Hematopoietic multipotent progenitor cell treated with erythropoietin and hydrocortisone succinate and interleukin-3 and kit ligand, for 8 days (in vitro differentiated cells): ENCODE results near the gene TEKT2.

ENCODE experiments used
- DNase-seq: peaks from one replicate; pipeline ENCODE4 v3.0.0-alpha.2; 2015

TEKT2 gene

DNA sequence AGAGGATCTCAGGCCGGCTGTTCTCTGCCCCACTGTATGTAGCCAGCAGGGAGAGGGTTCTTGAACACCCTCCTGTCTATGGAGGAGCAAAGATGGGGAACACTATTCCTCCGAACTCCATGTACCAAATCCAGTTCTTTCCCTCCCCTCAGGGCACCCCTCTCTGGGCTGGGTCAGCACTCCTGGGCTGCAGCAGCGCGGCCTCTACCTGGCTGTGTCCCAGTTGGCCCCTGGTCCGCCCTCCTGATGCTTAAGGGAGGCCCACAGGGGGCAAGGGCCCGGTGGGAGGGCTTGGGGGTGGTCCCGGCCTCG, 4.3 kb downstream of the TEKT2 start:
- no peak for DNase-seq

DNA sequence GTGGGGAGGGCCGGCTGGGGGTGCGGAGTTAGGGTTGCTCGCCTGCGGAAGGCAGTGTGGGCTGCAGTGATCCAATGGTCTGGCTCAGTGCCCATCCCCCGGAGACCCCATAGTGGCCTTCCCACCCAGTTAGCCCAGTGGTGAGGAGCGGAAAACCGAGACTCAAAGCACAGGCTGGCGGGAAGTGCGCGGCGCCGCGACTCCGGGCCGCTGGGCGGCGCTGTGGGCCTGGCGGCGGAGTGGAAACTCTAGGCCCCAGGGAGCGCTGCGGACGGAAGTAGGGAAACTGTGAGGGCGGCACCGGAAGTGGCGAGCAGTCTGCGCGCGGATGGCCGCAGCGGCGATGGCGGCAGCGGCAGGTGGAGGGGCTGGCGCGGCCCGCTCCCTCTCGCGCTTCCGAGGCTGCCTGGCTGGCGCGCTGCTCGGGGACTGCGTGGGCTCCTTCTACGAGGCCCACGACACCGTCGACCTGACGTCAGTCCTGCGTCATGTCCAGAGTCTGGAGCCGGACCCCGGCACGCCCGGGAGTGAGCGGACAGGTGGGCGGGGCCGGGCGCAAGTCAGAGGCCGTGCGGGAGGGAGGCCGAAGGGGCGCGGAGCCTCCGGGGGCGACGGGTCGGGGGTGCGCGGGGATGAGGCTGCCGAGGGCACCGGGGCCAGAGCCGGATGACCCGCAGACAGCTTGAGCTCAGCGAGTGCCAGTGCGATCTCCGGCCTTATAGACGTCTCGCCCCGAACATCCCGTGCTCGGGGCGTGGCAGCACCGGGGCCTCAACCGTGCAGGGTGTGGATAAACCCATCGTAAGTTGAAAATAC, 4.9 kb downstream of the TEKT2 start, which contains the start of gene ADPRS:
Gene ADPRS (plus strand): TSS at position 316 of the 816 bp plus-strand sequence. CDS start 13 bp downstream, at position 329.
- DNase-seq: peak; percentile 89

DNA sequence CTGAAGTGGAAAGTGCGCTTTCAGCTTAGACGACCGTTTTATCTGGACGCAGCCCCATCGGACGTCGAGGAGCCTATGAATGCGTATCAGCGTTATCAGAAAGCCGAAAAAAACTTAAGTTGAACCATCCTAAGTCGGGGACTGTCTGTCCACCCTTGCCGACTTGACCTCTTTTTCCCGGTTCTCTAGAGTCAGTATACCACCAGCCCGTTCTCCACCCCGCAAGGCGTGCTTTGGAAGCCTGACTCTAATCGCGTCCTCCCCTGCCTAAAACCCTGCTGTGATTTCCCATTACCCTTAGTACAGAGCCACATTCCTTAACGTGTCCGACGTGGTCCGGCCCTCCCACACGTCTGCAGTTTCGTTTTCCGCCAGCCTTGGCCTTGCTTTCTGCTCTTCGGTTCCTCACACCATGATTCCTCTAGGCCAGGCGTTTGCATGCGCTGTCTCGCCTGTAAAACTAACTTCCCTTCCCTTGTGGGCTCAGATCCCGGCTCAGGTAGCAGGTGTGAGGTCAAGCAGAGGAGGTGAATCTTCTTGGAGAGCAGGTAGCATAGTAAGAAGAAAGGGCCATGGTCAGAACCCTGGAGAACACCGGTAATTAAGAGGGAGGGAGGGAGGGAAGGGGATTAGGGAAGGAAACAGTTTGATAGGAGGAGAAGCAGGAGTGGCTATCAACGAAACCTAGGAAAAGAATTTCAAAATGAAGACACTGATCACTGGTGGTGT, 5.7 kb downstream of the TEKT2 start:
- peak; percentile 10 for DNase-seq

DNA sequence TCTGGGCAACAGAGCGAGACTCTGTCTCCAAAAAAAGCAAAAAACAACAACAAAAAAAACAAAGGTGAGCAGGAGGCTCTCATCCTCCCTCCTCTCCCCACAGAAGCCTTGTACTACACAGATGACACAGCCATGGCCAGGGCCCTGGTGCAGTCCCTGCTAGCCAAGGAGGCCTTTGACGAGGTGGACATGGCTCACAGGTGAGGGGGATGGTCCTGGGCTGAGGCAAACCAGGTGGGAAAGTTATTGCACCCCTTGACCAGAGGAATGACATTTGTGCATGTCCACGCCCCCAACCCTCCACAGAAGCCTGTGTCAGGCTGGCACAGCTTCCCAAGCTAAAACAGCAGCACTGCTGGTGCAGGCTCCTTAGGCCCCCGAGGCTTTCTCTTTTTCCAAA, 7.2 kb downstream of the TEKT2 start:
- no peak for DNase-seq

DNA sequence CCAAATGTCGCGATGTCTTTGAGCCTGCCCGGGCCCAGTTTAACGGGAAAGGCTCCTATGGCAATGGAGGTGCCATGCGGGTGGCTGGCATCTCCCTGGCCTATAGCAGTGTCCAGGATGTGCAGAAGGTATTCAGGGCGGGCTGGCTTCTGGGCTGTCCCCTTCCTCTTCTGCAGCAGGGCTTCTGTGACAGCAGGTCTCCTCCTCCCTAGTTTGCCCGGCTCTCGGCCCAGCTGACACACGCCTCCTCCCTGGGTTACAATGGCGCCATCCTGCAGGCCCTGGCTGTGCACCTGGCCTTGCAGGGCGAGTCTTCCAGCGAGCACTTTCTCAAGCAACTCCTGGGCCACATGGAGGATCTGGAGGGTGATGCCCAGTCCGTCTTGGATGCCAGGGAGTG, 7.8 kb downstream of the TEKT2 start:
- DNase-seq: no peak

DNA sequence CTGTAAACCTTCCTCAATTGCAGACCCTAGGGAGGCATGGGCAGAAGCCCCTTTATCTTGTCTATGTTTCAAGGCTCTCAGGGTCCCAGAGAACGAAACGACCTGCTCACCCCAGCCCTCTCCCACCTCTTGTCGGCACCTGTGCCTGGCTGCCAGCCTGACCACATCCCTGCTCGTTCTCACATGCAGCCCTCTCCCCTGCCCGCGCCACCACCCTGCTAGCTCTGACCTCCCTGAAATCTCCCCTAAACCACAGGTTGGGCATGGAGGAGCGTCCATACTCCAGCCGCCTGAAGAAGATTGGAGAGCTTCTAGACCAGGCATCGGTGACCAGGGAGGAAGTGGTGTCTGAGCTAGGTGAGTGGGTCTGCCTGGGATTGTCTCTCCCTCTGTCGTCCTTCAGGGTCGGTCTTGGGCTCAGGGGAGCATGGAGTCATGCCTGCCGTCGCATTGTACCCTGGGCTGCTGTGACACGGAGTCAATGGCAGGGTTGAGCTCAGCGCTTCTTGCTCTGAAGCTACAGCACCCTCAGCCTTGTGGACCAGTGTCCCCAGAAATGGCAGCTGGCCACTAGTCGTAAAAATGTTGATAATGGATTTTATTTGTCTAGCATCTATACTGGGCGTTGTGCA, 8.4 kb downstream of the TEKT2 start:
- DNase-seq: no peak

DNA sequence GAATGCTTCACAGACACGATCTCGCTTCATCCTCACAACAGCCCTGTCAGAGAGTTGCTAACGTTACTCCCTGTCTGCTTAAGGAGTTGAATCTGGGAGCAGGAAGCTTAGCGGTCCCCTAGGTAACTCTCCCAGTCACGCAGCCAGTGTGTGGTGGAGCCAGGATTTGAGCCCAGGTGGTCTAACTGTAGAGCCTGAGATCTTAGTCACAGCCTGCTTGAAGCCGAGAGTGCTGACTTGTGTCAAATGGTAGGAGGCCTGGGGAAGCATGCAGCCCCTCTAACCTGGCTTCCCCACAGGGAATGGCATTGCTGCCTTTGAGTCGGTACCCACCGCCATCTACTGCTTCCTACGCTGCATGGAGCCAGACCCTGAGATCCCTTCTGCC, 8.9 kb downstream of the TEKT2 start:
- DNase-seq: no peak

DNA sequence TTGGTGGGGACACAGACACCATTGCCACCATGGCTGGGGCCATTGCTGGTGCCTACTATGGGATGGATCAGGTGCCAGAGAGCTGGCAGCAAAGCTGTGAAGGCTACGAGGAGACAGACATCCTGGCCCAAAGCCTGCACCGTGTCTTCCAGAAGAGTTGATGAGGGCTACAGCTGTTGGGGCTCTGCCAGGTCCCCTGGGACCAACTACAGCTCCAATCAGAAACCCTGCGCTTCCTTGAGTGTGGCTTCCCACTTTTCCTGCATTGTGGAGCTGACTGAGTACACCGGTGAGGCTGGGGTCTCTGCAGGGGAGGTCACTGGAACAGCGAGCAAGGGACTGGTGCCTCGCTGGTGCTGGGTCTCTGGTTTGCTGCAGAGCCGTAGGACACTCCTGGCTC, 9.3 kb downstream of the TEKT2 start:
- DNase-seq: no peak

DNA sequence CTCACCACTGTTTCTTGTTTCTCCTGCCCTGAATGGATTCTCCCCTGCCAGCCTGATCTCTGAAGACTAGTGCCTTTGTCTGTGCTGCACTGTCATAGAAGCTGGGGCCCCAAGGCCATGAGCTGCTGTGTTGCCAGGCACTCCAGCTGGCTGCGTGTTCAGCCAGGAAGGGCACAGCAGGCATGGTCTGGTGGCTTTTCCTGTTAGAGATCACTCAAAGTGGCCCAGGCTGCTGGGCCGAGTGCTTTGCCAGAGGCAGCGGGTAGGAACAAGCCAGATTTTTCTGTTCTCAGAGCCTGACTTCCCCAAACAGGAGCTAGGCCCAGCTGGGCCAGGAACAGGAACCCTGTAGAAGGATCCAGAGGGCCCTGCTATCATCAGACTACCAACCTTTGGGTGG, 10.0 kb downstream of the TEKT2 start:
- DNase-seq: no peak

DNA sequence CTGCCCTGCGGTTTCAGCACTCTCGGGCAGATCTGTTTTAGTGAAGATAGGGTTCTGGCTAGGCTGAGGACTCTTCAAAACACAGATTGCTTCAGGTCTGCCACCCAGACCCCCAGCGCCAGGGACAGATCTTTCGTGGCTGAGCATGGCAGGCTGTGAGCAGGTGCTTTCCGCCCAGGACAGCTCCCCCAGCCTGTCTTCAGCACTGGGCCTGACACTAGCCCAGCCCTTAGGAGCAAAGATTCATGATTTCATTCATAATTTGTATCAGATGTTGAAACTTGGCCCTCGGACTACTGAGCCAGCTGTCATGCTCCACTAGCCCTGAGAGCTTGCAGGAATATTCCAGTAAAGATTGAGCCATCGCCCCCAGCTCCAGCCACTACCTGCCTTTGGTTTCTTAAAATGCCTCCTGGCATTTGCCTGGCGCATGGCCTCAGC, 10.7 kb downstream of the TEKT2 start:
- no peak for DNase-seq

DNA sequence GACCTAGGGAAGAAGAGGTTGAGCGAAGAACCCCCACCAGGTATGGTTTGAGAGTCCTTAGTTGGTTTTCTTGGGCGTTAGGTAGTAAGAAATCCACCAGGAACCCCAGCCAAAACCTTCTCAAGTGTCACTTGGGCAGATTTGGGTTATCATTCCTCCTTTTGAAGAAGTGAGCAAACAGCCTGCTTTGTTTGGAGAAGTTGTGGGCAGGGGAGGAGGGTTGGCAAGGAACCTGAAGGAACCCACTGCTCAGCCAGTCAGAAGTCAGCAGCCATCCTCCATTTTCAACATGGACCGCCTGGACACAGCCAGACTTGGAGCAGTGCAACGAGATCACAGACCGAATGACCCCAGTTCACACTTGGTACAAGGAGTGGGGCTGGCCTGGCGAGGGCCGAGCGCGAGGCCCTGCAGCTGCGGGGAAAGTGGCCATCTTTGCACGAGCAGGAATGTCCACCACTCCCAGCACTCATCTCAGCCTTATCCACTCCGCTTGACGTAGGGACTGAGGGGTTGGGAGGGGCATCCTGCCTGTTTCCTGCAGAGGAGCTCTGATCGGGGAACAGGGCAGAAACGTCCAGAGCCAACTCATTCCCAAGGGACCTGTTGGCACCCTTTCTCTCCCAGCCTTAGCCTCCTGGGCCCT, 12.0 kb downstream of the TEKT2 start:
- DNase-seq: no peak

DNA sequence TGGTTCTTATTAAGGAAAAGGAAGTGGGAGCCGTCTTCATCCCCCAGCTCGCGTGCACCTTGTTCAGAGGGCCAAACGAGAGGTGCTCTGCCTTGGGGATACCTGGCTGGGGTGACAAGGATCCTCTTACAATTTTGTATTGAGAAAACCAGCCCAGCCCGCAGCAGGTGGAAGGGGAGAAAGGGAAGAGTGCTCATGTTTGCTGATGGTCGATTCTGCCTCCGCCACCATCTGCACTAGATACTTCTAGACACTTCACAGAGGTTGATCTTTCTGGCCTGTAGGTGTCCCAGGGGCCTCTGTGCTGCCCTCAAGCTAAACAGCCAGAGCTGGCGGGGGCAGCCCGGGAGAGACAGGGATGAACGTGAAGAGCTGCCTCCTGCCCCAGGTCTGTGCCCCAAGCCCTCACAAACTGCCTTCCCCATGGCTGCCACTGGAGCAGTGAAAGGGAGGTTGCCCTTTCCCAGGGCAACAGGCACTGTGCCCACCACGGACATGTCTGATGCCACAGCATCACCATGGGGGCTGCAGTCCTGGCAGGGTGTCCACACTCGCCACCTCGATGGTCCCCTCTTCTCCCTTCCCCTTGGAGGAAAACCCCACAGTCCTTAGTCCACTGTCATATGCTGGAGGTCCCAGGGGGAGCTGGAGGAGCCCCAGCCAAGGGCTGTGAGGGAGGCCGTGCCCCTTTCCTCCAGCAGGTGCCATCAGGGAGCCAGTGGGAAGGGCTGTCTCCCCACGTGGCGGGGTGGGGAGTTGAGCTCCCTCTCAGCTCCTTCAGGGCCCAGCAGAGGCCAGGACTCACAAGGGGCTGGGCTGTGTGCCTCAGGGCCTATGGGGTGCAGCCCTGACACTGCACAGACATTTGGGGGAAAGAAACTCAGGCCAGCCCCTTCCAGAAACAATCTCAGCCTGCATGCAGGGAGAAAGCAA, 12.9 kb downstream of the TEKT2 start:
- peak; percentile 31 for DNase-seq

DNA sequence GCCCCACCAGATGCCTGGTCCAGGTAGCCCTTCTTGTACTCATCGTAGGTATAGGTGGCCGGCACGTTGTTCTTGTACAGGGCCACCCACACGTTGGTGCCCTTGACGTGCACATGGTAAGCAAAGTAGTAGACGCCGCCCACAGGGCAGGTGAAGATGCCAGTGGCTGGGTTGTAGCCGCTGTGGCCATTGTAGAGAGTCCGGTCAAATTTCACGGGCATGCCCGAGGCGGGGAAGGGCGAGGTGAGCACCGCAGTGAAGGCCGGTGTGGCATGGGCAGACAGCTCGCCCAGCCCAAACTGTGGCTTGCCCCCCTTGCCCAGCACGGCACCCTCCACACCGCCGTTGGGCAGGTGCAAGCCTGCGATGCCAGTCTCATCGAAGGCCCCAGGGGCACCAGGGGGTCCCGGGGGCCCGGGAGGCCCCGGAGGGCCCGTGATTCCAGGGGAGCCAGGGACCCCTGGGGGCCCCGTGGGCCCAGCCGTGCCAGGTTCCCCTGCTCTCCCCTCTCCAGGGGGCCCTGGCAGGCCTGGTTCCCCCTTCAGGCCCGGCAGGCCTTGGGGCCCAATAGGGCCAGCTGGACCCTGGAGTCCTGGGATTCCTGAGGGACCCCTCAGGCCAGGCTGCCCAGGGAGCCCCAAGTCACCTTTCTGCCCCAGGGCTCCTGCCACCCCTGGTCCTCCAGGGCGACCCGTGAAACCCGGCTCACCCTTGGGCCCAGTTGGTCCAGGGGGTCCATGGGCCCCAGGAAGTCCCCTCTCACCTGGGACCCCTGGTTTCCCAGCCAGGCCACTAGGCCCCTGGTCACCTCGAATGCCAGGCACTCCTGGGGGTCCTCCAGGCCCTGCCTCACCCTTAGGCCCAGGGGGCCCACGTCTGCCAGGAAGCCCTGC, 14.0 kb downstream of the TEKT2 start:
- DNase-seq: no peak

DNA sequence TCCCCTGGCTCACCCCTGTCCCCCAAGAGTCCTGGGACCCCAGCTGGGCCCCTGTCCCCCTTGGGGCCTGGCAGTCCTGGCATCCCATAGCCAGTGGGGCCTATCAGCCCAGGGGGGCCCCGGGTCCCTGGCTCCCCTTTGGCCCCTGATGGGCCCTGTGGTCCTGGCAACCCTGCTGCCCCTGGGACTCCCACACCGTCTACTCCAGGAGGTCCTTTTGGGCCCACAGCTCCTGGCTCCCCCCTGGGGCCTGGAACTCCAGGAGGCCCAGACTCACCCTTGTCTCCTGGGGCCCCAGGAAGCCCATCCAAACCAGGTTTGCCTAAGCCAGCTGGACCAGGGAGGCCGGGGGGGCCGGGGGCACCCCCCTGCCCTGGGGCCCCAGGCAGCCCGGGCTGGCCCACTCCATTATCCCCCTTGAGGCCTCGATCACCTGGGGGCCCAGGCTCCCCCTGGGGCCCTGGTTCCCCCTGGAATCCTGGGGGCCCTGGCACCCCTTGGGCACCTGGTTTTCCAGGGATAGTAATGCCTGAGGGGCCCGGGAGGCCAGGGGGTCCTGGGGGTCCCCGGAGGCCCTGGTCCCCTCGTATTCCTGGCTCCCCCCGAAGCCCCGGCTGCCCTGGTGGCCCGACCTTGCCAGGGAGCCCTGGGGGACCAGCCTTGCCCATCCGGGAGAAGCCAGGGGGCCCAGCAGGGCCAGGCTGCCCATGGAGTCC, 14.9 kb downstream of the TEKT2 start:
- DNase-seq: no peak

DNA sequence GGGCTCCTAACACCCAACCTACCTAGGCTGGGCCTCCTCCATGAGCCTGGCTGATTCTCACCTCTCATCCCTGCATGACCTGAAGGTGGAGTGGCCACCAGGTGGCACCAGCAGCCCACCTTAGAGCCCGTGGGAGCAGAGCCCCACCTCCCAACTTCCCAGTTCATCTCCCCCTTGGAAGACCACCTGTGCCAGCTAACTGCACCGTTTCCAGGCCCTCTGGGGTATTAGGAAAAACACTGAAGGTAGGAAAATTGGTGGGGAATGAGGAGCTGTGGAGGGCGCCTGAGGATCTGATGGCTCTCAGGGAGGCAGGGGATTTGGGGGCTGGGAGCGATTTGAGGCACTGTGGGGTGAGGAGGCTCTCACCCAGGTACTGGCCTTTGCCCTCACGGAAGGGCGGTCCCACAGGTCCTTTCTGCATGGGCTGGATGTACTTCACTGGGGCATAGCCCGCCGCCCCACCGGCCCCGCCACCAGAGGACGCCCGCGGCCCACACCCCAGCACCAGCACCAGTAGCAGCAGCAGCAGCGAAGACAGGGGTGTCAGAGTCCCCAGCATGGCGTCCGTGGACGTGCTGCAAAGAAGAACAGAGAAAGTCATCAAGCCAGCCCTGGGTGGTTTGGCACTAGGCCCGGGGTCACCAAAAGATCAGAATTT, 15.9 kb downstream of the TEKT2 start:
- DNase-seq: peak; percentile 71

DNA sequence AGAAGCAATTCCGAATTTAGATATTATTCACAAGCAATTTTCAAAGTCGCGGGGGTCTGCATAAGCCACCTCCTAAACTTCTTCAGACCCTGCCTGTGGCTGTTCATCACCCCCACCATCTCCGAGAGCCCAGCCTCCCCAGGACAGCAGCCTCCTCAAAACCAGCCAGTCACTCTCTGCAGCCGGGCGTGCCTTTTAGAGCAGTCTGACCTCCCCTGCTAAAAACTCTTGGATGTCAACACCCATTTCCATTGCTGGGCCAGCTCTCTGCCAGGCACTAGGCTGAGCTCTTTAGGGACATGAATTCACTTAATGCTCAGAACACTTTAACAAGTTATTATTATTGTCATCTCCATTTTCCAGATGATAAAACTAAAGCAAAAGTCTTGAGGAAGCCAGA, 16.5 kb downstream of the TEKT2 start:
- peak; percentile 24 for DNase-seq

DNA sequence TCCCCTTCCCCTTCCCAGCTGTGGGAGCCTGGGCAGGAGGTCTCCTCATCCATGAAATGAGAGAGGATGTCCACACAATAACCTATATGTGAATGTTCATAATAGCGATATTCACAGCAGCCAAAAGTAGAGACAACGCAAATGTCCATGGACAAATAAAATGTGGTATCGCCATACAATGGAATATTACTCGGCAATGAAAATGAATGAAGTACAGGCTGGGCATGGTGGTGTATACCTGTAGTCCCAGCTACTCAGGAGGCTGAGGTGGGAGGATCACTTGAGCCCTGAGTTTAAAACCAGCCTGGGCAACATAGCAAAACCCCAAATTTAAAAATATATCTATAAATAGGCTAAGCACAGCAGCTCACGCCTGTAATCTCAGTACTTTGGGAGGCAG, 17.7 kb downstream of the TEKT2 start:
- DNase-seq: no peak

DNA sequence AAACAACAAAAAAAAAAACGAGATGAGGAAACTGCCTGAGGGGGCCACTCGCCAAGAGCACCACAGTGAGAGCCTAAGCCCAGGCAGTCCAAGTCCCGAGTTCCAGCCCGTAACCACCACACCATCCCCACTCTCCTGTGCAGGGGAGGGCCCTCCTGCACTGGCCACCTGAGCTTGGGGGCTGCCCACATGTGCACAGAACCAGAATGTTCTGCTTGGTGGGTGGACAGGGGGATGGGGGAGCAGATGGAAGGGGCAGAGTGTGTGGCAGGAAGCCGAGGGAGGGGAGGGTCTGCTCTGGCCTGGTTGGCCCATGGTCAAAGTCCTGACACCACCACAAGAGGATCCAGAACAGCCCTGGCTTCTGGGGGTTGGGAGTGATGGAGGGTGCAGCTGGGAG, 22.4 kb downstream of the TEKT2 start:
- no peak for DNase-seq

DNA sequence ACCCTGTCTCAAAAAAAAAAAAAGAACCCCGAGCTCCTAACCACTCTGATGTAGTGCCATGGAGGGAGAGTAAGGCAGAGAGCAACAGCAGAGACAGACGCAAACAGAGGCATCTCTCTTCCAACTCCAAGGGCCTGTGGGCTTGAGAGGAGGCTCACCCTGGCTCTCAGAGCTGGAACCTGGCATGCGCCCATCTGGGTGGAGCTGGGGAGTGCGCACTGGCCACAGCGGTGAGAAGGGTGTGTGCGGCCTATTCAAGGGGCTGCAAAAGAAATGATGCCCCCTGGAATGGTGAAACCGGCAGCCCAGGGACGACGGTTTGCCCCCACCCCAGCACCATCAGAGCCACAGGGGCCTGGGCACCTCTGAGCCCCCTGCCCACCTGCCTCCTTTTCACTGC, 23.5 kb downstream of the TEKT2 start:
- no peak for DNase-seq

DNA sequence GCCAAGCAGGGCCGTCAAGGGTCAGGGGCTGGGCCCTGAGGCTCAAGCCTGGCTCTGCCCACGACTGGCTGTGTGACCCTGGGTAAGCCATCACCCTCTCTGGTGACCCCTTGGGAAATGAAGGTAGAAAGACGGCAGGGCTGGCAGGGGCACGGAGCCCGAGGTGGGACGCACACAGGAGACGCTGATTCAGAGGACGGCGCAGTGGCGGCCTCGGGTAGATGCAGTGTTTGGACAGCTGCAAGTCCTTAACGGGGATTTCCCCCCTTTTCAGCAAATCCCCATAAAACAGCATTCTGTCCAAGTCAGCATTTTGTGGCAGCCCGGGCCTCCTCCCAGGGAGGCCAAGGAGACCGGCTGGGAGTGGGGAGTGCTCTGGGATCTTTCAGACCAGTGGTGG, 24.4 kb downstream of the TEKT2 start:
- no peak for DNase-seq
